Activated T-helper 1 cell treated with anti-CD3 and anti-CD28 coated beads, Interleukin-12 subunit alpha, Interleukin-12 subunit beta, Interleukin-2, Interleukin-4 antibody, amounts not matched to agents 30 ng/mL and 10 ng/mL and 1 ng/mL, durations not matched to agents 14 hours and 24 hours and 36 hours (primary cell): ENCODE results near the gene CERS5. TPM values are rescaled to one million over a fixed set of nuclear protein-coding genes. Genes with fewer than 3 reads are reported as not detected.

Source experiments
- DNase-seq: peaks from one replicate; pipeline ENCODE4 v3.0.0; 2021; ENCODE audit warnings: low spot score
- H3K27ac Mint-ChIP-seq: one replicate; pipeline ENCODE4 v1.8.0; 2021; ENCODE audit warnings: mild to moderate bottlenecking, mixed read lengths
- H3K27me3 Mint-ChIP-seq: one replicate; pipeline ENCODE4 v1.8.0; 2022; ENCODE audit warnings: mild to moderate bottlenecking, moderate library complexity, mixed read lengths; ENCODE audit not compliant: insufficient read depth
- H3K36me3 Mint-ChIP-seq: one replicate; pipeline ENCODE4 v1.8.0; 2021; ENCODE audit warnings: low read depth, mixed read lengths
- H3K4me1 Mint-ChIP-seq: one replicate; pipeline ENCODE4 v1.8.0; 2021; ENCODE audit warnings: low read depth, mixed read lengths
- H3K4me3 Mint-ChIP-seq: one replicate; pipeline ENCODE4 v1.8.0; 2021; ENCODE audit warnings: mild to moderate bottlenecking, moderate library complexity, mixed read lengths
- H3K9me3 Mint-ChIP-seq: one replicate; pipeline ENCODE4 v1.8.0; 2021; ENCODE audit warnings: mixed read lengths
- intact Hi-C: fragments of 100-400 bp; cut with micrococcal nuclease; formaldehyde crosslinking; loops from one replicate; pipeline ENCODE4 v1.15.1; 2024
- total RNA-seq: library from RNA; stranded (reverse); gene quantifications from 2 replicates; pipeline ENCODE4 v1.2.3, GENCODE V29; 2022

Gene CERS5
- total RNA-seq, 1 donor from 2014 or later, result 67.9 TPM

GRCh38 chr12:50117057-50117622 is 50.0 kb downstream of the CERS5 start:
- no peaks in the 10 kb centered on the region for H3K9me3 Mint-ChIP-seq
- no peak overlapping the region for H3K27ac Mint-ChIP-seq
- peaks cover 28% of the 10 kb centered on the region for H3K4me1 Mint-ChIP-seq
- intact Hi-C loops, result loop anchor here (10.0 kb wide), 1 partner anchor 908 kb away; the partner anchor contains the start of gene SLC11A2
- H3K36me3 Mint-ChIP-seq, result peaks cover 21% of the 10 kb centered on the region
- no peaks in the 10 kb centered on the region for H3K27me3 Mint-ChIP-seq
- no peak overlapping the region for H3K4me3 Mint-ChIP-seq
- no peak for DNase-seq

- Mint-ChIP-seq H3K27me3 (no peaks in the 10 kb centered on the region), H3K9me3 (no peaks in the 10 kb centered on the region), H3K4me1 (peaks cover 42% of the 10 kb centered on the region), H3K4me3 (peak overlapping the region; percentile 94), H3K36me3 (peaks cover 11% of the 10 kb centered on the region), H3K27ac (peak overlapping the region; percentile 94)
- DNase-seq, result no peak
- intact Hi-C loops, result loop anchor here (1.0 to 10.0 kb wide), 7 partner anchors 55 to 1060 kb away; partner anchors contain the start of genes ATF1, CERS5, LIMA1 and RACGAP1
These were observed 54.5 kb downstream of the CERS5 start for GRCh38 chr12:50112456-50113218.

GRCh38 chr12:50111693-50112455 is 55.3 kb downstream of the CERS5 start, which contains the start of gene COX14:
Gene COX14 (plus strand): TSS chr12:50112236. CDS start chr12:50120044, 7,808 bp downstream.
- H3K9me3 Mint-ChIP-seq, result no peaks in the 10 kb centered on the region
- DNase-seq, result peak; percentile 98
- H3K4me1 Mint-ChIP-seq, result peaks cover 42% of the 10 kb centered on the region
- peak within 1 kb of the TSS; percentile 94 for H3K4me3 Mint-ChIP-seq
- H3K27me3 Mint-ChIP-seq, result no peaks in the 10 kb centered on the region
- intact Hi-C loops, result loop anchor here (1.0 to 10.0 kb wide), 12 partner anchors 21 to 1060 kb away; partner anchors contain the start of genes ATF1, CERS5, LIMA1 and RACGAP1
- peaks cover 9% of the 10 kb centered on the region for H3K36me3 Mint-ChIP-seq
- peak within 1 kb of the TSS; percentile 94 for H3K27ac Mint-ChIP-seq

GRCh38 chr12:50111395-50111692 is 55.8 kb downstream of the CERS5 start:
- H3K36me3 Mint-ChIP-seq, result peaks cover 7% of the 10 kb centered on the region
- no peaks in the 10 kb centered on the region for H3K27me3 Mint-ChIP-seq
- H3K4me1 Mint-ChIP-seq, result peaks cover 38% of the 10 kb centered on the region

GRCh38 chr12:50110762-50111351 is 56.3 kb downstream of the CERS5 start:
- Mint-ChIP-seq H3K27me3 (no peaks in the 10 kb centered on the region), H3K27ac (peak overlapping the region; percentile 68), H3K36me3 (peaks cover 7% of the 10 kb centered on the region), H3K9me3 (no peaks in the 10 kb centered on the region), H3K4me3 (peak overlapping the region; percentile 94), H3K4me1 (peaks cover 34% of the 10 kb centered on the region)
- intact Hi-C loops, result loop anchor here (1.0 to 10.0 kb wide), 10 partner anchors 22 to 1061 kb away; partner anchors contain the start of genes ATF1, LIMA1, SLC11A2 and SMARCD1
- DNase-seq, result no peak

More at GRCh38 chr12:50111395-50111692, 55.8 kb downstream of the CERS5 start:
- Mint-ChIP-seq H3K9me3 (no peaks in the 10 kb centered on the region), H3K27ac (peak overlapping the region; percentile 94), H3K4me3 (peak overlapping the region; percentile 94)
- intact Hi-C loops, result loop anchor here (1.0 to 10.0 kb wide), 10 partner anchors 21 to 1061 kb away; partner anchors contain the start of genes ATF1, LIMA1, SLC11A2 and SMARCD1
- no peak for DNase-seq

- intact Hi-C loops, result loop anchor here (2.0 to 10.0 kb wide), 7 partner anchors 23 to 1062 kb away; partner anchors contain the start of genes ATF1, LIMA1, SLC11A2 and TFCP2
- H3K27me3 Mint-ChIP-seq, result no peaks in the 10 kb centered on the region
- H3K4me1 Mint-ChIP-seq, result peaks cover 31% of the 10 kb centered on the region
- no peaks in the 10 kb centered on the region for H3K9me3 Mint-ChIP-seq
- H3K36me3 Mint-ChIP-seq, result peaks cover 2% of the 10 kb centered on the region
- no peak for DNase-seq
- peak overlapping the region; percentile 68 for H3K27ac Mint-ChIP-seq
- H3K4me3 Mint-ChIP-seq, result peak overlapping the region; percentile 50
These were observed 56.9 kb downstream of the CERS5 start for GRCh38 chr12:50110127-50110761.

GRCh38 chr12:50109319-50109718 is 57.9 kb downstream of the CERS5 start:
- Mint-ChIP-seq H3K27me3 (no peaks in the 10 kb centered on the region), H3K36me3 (no peaks in the 10 kb centered on the region), H3K27ac (no peak overlapping the region), H3K4me1 (peaks cover 27% of the 10 kb centered on the region), H3K4me3 (no peak overlapping the region), H3K9me3 (no peaks in the 10 kb centered on the region)
- no peak for DNase-seq
- intact Hi-C loops, result no loop called here

GRCh38 chr12:50107416-50108268 is 59.5 kb downstream of the CERS5 start:
- Mint-ChIP-seq H3K27ac (no peak overlapping the region), H3K4me1 (peaks cover 15% of the 10 kb centered on the region), H3K9me3 (no peaks in the 10 kb centered on the region), H3K27me3 (peaks cover 2% of the 10 kb centered on the region), H3K36me3 (no peaks in the 10 kb centered on the region), H3K4me3 (no peak overlapping the region)
- DNase-seq, result no peak
- intact Hi-C loops, result no loop called here

DNA sequence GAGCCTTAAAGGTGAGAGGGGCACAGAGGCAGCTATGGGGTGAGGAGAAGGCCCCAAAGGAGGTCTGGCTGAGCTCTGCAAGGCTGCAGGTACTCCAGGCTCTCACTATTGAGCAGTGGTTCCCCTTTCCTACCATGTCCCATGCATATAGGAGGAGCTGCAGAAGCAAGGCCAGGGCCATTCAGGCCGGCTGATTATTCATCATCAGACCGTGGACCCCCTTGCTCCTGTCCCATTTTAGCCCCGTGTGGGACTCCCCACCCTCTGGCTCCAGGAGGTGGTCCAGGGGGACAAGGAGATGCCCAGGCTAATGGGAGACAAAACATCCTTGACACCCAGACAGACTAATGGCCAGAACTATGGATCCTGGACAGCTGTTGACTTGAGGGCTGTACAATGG is 60.3 kb downstream of the CERS5 start:
- Mint-ChIP-seq H3K36me3 (no peaks in the 10 kb centered on the region), H3K27ac (no peak overlapping the region), H3K4me3 (no peak overlapping the region), H3K9me3 (no peaks in the 10 kb centered on the region), H3K27me3 (peaks cover 2% of the 10 kb centered on the region), H3K4me1 (peaks cover 14% of the 10 kb centered on the region)
- no peak for DNase-seq
- intact Hi-C loops, result no loop called here

DNA sequence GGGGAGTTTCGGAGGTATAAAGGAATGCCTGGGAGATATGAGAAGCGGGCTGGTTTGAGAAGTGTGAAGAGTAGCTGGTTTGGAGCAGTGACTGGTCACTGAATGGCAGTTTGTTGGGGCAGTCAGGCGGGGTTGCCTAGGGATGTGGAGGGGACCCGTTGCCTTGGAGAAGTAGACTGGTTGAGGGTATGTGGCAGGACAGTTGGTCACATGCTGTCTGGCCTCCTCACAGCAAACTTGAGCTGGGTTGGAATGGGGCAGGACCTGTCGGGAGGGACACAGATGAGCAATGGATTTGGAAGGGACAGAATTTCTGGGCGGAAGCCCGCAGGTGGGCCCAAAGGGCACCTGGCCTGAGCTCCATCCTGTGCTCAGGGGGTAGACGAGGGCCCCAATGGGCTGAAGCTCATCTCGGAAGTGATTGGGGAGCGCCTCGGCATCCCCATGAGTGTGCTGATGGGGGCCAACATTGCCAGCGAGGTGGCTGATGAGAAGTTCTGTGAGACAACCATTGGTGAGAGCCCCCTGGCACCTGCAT is 61.2 kb downstream of the CERS5 start:
- Mint-ChIP-seq H3K4me3 (no peak overlapping the region), H3K27me3 (peaks cover 2% of the 10 kb centered on the region), H3K4me1 (peaks cover 14% of the 10 kb centered on the region), H3K9me3 (no peaks in the 10 kb centered on the region), H3K36me3 (peaks cover 5% of the 10 kb centered on the region), H3K27ac (no peak overlapping the region)
- no peak for DNase-seq
- intact Hi-C loops, result no loop called here
